Central memory CD4-positive, alpha-beta T cell (primary cell): ENCODE results near the gene ZNF804B.
"Not testable (repeated sequence)": the region's sequence is repeated elsewhere in the genome, so short reads cannot be mapped to it uniquely, and the experiment has no call there.

Source experiments
- DNase-seq: peaks from one replicate; pipeline ENCODE4 v3.0.0; 2022

The ZNF804B gene

DNA sequence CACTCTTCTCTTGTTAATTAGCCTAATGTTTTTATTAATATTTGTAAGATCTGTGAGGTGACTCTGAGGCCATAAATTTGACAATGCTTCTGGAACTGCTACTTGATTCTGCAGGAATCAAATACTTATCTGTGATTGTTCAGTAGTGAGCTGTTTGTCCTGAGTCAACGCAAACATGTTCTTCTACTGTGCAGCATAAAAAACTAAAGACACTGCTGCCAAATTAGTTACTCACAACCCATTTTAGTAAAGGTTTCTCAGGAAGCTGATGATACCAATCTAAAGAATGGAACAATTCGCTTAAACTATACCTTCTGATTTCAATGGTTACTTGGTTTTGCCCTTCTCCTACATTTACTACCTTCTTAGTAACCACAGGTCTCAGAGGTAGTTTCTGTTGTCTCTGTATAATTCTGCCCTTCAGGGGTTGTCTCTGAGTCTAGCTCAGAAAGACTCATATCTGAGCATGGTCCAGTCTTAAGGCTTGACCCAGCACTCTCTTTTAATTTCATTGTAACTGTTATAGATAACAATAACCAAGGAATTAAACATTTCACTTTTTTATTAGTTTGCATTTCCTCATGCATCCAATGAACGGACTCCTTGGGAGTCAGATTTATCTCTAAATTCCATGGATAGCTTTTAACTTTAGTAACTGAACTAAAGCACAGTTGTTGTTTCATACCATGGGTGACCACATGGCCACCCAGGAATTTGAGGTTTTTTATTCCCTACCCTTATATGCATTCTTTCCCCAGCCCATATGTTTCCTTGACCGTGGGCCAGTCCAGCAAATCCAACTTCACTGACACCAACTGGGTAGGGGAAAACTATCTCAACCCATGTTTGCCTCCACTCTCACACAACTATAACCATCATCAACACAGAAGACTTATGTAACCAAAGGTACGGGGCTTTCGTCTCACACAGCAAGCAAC lies 345.5 kb downstream of the ZNF804B start:
- no peak for DNase-seq

DNA sequence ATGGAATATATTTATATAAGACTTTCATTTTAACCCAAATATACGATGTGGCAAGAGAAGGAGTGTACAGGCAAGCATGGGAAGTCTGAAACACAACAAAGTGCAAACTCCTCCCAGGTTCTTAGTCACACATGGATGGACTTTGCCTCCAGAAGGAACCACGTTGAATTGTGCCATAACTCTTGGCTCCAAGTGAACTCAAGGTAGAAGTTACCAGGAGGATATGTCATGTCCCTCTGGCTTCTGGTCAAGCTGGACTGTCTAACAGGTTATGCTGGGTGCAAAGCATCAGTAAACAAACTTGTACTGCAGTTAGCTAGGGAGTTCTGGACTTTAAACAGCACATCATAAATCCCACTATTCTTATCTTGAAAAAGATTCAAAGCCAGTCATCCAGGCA lies 364.4 kb downstream of the ZNF804B start:
- DNase-seq, result no peak

DNA sequence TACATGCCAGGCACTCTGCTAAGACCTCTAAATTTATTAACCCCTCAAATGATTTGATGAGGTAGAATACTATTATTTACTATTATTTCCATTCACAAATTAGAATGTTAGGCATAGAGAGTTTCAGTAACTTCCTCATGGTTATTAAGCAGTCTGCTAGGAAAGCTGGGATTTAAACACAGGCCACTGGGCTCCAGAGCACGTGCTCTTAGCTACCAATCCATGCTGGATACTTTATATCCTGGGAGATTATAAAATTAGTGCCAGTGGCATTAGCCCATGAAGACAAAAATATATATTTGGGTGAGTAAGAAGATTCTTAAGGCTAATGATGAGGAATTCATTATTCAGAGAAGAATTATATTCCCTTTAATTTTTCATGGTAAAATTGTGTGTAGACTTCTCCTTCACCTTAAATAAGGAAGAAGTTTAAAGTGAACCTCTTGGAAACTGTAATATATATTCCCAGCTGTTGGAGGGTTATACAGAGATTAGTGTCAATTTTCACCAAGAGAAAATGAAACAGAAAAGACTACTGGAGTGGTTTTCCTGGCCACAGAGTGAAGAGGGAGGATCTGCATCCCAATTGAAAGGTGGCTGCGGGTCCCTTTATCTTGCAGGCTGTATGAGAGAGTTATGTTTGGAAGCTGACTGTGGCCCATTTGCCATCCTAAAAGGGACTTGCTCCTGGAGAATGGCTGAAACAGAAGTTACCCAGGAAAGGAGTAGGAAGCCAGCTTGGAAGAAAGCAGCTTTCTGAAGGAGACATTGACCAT lies 370.3 kb downstream of the ZNF804B start:
- DNase-seq, result no peak

DNA sequence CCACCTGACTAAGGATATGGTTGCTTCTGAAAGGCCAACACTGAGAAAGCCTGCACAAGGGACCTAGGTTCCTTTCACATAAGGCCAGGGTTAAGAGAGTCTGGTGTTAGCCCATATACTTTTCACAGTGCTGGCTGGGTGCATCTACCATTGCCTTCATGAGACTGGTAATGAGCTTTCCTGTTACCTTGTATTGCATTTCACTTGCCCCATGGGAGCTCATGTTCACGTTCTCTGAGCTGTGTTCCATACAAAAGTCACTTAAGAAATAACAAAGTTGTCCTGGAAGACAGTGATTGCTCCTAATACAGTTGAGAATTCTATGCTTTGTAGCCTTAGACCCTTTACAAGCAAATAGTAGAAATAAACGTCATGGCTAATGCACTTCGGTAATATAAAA lies 373.9 kb downstream of the ZNF804B start:
- no peak for DNase-seq

DNA sequence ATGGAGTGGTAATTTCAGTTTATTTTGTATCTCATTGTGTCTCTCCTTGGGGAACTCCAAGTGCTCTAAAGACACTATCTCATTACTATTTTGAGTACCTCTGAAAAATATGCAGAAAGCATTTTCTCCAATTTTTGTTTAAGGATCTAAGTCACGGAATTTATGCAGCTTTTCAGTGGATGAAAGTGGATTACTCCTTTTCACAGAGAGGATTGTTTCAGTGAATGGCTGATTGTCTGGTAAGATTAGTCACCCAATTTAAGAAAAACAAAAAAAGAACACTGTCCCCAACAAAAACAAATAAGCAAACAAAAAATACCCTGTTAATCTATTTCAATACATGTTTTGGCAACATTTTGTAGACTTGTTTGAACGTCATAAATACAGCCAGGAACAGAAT lies 374.3 kb downstream of the ZNF804B start:
- DNase-seq, result no peak

DNA sequence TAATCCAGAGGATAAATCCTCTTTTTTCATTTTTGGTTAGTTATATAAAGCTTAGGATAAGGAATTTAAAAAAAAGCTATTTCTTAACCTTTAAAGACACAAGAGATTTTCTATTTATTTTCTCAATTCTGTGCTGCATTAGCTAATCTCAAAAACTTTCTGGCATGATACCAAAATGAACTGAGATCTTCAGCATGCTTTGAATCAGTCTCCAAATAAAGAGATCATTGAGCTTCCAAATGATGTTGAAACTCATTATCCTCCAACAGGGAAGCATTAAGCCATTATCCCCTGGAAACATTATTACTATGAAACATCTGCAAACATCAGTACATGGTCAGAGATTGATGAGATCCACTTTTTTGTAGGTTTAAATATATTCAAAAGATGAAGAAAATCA lies 386.3 kb downstream of the ZNF804B start:
- no peak for DNase-seq

DNA sequence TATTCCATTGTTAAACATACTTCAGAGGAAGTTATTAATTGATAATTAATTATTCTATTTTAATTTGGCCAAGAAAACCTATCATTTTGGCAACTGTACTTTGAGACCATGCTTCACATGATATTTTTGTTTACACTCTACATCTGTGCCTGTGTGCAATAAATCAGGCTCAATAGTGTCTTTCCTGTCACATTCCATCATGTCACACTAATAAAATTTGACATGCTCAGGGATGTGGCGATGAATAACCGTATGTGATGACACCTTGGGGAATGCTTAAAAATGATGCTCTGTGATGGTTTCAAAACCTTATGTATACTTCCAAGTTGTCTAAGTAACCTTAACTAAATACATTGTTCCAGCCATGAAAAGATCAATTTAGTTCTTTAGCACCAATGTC lies 400.6 kb downstream of the ZNF804B start:
- no peak for DNase-seq

DNA sequence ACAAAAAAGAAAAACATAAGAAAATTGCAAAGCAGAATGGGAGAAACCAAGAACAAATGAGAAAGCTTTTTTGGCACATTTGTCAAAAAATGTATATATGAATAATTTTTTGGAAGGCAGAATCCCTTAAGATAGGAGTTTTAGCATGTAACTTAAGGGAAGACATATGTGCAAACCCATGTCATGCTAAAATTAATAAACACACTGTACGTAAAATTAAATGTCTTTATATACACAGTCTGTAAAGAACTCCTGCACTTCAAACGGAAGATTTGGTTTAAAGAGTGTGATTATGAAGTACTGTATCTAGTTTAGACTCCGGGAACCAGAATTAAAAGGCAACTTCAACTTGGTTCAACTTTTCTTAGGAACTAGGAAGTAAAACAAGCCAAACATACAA lies 405.9 kb downstream of the ZNF804B start:
- no peak for DNase-seq

DNA sequence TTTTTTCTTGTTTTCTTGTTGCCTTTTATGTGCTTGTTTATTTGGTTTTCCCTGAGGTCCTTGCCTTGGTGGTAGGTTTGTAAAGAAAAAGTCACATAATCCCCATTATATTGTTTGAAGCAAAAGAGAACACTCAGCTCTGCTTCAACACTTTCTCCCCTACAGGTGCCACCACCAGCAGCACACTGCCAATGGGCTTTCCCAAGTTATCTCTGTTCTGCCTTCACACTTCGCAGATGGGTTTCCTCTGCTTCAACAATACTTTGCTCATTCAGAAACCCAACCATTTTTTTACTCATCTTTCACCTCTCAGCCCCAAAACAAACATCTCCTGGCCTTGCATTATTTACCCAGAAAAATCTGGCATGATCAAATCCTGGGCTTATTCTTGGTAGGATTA lies 411.1 kb downstream of the ZNF804B start:
- DNase-seq, result no peak

DNA sequence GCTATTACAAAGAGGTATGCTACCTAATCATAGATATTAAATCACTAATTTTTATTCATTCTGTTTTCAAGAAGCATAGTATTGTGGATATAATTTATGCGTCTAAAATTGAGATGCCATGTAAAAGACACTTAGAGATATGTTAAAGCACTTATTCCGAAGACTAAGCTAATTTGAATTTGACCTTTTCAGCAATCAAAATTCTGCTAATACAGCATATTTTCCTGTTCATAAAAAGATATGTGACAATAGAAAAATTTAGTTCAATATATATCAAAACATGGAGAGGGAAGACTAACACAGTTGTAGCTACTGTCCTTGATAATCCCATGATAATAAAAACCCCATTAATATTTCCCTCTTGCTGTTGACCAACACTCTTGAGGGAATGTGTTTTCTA lies 422.6 kb downstream of the ZNF804B start:
- no peak for DNase-seq

DNA sequence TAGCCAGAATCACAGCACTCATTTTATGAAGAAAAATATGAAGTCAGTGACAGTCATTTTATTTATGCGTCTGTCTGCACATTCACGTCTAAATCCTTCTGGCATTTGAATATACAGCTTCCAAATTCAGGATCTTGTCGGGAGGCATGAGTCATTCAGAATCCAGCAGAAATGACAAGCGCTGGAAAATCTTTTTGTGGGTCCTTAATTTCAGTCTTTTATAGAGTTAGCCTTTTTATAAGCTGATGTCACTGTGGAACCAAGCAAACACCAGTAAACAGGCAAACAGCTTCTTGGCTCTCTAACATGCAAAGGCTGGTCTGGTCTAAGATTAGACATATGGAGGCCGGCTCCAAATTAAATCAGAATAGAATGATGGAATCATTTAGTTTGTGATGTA lies 424.2 kb downstream of the ZNF804B start:
- DNase-seq, result no peak

DNA sequence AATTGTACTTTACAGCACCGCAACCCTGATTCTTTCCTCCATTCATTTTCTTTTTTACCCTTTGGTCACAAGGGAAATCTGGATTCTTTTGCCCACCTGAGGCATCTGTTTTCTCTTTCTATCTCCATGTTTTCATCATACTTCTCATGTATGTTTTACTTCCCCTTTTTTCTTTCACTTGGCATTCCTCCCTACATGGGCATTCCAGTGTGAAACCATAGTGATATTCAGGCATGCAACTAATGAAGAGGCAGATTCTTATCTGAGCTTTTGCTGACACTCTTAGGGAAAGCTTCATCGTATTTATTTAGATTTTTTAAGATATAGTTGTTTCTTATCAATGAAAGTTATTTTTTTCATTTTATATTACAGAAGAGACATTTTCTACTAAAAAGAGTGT lies 441.3 kb downstream of the ZNF804B start:
- DNase-seq, result no peak

DNA sequence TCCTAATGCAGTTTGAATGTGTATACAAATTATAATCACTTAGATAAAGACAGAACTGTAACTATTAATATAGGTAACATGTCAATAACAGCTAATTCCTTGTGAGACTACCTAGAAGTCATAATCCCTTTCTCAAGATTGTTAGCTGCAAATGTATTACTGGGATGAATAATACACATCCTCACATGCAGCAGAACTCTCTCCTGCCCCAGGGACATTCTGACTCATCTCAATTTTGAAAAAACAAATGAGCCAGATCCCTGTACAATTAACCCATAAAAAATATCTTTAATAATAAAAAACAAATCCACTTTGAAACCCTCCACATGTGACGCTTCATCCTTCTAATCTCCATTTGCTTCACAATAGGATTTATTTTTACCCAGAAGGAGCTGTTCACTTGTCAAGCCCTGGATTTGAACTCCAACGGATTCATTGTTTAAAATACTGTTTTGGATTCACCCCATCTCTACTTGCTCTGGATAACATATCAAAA lies 464.4 kb downstream of the ZNF804B start:
- no peak for DNase-seq

DNA sequence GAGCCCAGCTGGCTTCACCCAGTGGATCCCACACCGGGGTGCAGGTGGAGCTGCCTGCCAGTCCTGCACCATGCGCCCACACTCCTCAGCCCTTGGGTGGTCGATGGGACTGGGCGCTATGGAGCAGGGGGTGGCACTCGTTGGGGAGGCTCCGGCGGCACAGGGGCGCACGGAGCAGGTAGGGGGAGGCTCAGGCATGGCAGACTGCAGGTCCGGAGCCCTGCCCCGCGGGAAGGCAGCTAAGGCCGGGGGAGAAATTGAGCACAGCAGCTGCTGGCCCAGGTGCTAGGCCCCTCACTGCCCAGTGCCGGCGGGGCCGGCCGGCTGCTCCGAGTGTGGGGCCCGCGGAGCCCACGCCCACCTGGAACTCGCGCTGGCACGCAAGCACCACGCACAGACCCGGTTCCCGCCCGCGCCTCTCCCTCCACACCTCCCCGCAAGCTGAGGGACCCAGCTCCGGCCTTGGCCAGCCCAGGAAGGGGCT lies 469.2 kb downstream of the ZNF804B start:
- not testable (repeated sequence) for DNase-seq

DNA sequence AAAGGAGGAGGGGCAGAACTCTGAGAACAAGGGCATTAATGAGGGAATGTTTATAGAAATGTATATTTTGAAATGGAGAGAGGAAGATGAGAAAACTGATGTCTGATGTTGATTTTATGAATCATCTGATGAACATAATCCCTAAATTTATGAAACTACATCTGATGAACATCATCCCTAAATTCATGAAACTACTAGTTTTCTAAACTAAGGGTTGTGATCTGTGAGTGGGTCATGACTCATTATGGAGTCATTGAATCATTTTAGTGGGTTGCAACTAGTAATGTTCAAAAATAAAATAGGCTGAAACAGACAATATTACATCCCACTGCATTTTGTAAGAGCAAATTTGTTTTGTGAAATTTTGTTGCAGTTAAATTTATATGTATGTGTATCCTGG lies 478.7 kb downstream of the ZNF804B start:
- DNase-seq, result no peak

DNA sequence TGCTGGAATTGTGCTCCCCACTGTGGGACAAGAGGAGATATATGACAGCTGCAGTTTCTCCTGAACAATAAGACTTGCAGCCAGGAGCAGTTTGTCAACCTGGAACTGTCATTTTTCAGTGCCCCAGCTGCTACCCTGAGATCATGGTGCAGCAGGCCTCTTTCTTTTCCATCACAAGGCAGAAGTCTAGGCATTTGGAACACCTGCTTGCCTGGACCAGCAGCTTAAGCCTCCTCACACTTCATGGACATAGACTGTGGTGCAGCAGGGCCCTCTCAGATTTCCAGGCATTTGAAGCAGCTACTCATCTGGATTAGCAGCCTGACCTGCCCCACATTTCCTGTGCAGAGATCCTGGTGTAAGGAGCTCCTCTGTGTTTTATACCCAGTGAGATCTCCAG lies 486.7 kb downstream of the ZNF804B start:
- DNase-seq, result no peak

DNA sequence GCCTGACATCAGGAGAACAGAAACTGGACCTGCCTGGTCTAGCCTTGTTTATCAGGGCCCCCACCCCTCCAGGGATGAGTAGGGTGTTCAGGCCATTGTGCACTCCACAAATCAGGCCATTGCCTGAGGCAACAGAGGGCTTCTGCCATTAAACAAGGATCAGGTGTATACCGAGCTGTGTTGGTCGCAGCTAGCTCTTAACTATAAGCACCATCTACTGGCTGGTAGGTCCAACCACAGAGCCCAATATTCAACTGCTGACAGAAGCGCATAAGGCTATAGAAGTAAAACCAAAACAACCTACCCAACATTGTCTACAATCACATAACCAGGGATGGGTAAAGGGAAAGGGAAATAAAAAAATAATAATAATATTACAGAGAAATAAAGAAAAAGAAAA lies 487.7 kb downstream of the ZNF804B start:
- no peak for DNase-seq

DNA sequence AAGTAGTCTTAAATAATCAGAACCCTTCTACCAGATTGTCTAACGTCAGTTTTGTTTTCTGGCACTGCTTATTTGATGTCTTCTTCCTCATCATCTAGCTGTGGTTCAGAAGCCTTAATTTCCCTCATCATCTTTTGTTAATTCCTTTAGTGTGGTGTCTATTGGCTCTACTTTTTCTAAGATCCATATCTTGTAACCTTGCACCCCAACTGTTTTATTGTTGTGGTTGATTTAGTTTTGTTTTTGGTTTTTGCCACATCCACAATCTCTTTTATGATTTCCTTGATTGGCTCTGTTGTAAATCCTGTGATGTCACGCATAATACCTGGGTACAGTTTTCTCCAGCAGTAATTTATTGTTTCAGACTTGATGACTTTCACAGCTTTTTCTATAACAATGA lies 499.6 kb downstream of the ZNF804B start:
- DNase-seq, result peak; percentile 12

DNA sequence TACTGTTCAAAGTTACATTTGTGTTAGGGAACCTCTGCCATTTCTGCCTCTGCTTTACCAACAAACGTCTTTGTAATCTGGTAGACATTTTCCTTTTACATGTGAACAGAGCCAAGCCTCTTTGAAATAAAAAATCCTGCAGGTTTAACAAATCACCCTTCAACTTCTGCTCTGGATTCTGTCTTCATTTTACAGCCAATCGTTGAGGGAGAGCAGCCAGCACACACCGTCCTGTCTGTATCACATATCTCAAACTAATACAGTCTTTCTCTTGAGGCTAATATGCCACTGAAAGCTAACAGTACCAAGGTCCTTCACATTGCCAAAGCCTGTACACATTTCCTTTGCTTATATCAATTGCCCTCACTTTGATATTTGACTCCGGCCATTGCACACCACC lies 504.6 kb downstream of the ZNF804B start:
- DNase-seq, result no peak

DNA sequence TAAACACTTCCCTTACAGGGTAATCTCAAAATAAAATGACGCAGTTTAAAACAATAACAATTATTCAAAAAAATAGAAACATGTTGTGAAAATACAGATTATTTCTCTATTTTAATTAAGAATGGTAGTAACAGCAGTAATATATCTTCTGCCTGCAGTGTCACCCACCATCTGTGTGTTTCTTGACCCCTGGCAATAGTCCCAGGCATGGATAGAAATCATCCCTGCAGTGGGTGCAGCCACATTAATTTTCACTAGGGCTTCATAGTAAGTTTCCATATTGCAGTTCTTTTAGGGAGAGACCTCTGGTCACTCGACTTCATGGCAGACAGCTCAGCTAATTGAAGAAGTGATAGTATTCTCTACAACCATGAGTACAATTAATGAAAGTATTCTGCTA lies 506.1 kb downstream of the ZNF804B start:
- DNase-seq, result no peak

DNA sequence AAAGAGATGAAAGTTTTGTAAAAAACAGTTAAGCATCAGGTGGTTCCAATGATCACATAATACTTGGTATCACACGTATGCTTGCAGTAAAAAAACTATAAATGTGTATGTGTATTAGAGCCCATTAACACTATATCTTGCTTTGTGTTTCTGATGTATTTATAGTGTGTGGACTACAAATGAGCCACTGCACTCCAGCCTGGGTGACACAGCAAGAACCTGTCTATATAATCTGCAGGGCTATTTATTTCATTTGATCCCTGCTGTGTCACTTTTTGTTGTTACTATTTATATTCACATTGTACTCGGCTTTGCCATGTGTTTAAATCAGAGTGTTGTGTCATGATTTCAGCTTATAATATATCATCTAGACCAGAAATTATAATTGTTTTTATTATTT lies 523.8 kb downstream of the ZNF804B start:
- no peak for DNase-seq

DNA sequence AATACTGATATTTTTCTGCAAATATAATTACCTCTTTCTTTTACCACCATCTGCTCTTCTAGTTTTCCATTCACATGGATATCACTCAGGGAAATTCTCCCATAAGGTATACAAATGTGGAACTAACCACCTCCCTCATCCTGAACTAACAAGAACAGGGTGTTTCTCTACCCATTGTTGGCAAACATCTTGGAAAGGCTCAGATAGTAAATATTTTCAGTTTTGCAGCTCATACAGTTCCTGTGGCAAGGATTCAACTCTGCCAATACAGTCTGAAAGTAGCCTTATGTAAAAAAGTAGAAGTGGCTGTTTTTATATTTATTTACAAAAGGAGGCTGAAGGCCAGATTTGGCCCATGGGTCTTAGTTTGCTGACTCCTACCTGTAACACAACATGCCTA lies 549.0 kb downstream of the ZNF804B start:
- no peak for DNase-seq

DNA sequence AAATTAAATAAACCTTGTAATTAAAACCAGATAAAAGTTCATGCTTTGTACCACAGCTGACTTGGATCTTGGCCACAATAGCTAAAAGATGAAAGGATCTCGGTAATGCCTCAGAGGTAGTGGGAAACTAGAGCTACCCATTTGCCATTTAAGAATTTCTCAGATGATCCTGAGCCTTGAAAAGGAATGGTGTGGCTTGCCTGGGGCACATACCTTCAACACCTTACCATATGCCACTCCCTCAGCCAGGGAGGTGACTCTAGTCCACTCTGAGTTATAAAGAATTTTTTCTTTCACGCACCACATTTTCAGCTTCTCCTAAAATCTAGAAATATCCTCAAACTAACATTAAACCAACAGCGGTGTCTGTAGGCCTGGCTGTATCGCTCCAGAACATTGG lies 552.4 kb downstream of the ZNF804B start:
- DNase-seq, result no peak

DNA sequence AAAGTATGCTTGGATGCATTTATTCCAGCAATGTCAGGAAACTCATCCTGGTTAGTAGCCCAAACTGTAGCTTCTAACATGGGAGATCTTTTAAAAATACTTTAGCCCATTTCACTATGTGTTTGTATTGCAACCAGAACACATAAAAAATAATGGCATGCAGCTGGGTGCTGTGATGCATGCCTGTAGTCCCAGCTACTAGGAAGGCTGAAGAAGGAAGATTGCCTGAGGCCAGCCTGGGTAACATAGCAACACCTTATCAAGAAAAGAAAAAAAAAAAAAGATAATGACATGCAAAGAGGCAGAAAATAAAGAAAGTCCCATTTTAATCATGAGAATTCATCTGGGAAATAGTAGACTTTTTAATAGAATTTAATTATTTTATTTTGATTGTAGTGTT lies 553.1 kb downstream of the ZNF804B start:
- no peak for DNase-seq
